NCI-H128 (cell line): ENCODE data around the gene DMRTB1.

Experiments
- DNase-seq: peaks from one replicate; lab custom pipeline; 2025; ENCODE audit not compliant: unreplicated experiment; lab: John Stamatoyannopoulos, UW

The DMRTB1 gene

DNA sequence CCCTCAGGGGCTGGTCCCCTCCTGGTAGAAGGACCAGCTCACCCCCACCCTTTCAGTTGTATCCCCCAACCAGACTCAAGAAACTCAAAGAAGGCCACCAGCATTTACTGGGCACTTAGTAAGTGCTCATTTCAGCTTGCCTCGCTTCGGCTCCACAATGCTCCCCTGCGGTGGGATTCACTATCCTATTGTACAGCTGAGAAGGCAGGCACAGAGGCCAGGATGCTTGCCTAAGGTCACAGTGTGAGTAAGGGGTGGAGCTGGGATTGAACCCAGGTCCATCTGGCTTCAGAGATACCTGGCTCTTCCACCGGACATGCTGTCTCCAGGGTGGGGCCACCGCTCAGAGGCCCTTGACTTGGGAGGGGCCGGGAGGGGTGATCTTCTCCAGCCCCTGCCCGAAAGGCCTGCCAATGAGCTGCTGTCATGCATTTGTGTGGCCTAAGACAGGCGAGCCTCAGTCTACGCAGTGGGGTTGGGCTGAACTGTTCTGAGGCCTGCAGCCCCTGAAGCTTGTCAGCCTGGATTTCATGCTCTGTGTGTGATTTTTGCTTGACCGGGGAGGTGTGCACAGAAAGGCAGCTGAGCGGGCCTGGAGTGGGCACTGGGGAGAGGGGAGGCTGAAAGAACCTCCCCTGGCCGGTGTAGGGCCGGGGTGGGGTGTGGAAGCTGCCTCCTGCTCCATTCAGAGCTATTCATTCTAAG is 48.1 kb downstream of the DMRTB1 start:
- no peak for DNase-seq

DNA sequence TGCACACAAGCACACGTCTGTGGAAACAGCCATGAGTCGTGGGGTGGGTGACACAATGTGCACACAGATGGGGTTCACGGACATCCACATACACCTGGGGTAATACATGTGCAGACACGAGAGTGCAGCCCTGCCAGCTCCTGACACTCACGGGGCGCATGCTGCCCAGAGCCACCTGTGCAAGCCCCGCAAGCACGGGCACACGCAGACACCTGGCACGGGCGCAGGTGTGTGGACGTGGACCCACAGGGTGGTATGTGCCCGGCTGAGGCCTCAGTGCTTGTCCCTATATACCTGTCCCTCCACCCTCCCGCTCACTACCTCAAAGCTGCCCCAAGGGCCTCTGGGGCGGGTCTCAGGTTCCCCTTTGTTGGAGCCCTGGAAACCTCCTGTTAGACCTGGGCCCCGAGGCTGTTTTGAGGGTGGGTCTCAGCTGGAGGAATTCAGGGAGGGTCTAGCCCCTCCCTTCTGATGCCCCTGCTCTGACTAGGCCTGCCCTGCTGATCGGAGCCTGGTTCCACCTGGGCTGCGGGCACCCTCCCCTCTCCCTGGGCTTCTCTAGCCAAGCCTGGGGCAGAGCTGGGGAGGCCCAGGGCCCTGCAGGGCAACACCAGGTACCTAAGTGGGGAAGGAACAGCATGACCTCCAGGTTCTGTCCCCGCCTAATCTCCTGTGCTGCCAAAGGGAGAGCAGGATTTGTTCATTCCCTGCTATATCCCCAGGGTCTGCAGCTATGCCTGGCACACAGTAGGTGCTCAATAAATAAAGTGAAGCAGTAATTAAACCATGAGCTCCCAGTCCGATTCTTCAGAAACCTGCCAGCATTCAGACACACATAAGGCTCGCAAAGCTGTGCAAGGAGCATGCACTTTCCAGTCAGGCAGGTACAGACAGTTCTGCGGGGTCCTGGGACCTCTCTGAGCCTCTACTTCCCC is 49.1 kb downstream of the DMRTB1 start:
- DNase-seq: no peak

DNA sequence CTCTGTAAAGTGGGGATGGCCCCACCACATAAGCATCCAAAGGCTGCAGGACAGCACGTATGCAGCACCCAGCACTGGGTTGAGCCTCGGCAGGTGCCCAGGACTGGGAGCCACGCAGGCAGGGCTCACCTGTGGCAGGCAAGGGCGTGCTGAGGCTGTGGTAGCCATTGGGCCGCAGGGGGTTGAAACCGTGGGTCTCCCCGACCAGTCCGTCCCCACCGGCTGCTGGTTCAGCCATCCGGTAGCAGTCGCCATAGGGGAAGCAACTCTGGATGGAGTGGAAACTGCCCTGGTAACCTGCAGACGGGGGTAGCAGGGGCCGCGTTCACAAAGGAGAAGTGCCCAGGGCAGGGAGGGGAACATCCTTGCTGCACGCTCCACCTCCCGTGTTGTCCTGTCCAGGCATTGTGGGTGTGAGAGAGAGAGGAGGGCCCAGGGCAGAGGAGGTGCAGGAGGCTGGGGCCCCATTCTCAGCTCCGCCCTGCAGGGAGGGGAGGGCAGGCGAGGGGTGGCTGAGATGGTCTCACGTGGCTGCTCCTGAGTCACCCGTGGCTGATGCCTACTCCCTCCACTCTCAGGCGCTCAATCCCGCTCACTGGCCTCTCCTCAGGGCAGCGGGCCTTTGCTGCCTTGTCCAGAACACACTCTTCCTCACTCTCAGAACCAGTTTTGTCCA is 49.9 kb downstream of the DMRTB1 start:
- DNase-seq: no peak

DNA sequence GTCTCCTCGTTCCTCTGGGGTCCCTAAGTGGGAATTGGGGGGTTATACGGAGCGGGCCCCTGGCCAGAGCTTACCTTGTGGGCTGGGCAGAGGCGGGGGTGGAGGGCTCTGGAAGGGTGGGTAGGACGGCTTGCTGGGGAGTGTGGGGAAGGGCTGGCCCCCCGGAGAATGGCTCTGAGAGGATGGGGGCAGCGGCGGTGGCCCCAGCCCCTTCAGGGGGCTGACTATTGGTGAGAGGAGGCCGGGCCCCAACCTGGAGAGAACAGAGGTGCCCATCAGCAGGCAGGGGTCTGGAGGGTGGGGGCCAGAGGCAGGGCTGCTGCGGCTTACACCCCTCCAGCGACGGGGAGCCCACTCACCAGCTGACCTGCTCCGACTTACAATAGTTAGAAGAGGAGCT is 50.6 kb downstream of the DMRTB1 start:
- no peak for DNase-seq

DNA sequence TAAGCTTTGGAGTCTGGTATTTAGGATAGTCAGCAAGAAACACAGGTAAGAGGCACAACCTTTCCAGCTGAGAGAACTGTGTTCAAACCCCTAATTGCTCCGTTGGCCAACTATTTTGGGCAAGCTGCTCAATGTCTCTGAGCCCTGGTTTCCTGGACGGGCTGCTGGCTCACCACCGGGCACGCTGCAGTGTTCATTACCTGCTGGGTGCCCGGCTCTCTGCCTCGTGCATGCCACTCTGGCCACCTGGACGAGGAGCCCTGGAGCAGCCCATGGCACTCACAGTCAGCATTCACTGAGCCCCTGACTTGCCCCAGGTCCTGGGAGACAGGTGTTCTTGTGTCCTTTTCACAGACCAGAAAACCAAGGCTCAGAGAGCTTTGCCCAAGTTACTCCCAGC is 51.0 kb downstream of the DMRTB1 start:
- DNase-seq: no peak

DNA sequence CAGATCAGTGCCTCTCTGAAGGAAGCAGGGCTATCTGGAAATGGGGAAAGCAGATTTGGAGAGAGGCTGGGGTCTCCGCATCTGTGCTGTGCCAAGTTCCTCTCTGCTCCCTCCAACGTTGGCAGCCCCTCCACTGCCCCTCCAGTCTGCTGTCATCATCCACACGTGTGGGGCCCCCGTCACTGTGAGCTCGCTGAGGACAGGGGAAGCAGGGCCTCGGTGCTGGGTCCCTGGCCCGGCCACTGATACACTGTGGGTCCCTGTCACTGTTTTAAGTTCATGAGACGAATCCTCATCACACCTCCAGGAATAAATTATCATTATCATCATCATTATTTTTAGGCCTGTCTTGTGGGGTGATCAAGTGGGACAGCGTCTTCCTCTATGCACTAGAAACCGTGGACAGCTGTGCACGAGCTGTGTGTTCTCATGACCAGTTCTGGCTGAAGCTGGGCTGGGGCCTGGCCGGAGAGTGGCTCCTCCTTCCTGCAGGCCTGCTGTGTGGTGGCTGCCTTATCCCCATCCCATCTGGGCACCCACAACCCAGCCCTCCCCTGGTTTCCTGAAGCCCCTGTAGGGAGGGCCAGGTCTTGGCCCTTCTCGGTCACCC is 52.2 kb downstream of the DMRTB1 start:
- no peak for DNase-seq

DNA sequence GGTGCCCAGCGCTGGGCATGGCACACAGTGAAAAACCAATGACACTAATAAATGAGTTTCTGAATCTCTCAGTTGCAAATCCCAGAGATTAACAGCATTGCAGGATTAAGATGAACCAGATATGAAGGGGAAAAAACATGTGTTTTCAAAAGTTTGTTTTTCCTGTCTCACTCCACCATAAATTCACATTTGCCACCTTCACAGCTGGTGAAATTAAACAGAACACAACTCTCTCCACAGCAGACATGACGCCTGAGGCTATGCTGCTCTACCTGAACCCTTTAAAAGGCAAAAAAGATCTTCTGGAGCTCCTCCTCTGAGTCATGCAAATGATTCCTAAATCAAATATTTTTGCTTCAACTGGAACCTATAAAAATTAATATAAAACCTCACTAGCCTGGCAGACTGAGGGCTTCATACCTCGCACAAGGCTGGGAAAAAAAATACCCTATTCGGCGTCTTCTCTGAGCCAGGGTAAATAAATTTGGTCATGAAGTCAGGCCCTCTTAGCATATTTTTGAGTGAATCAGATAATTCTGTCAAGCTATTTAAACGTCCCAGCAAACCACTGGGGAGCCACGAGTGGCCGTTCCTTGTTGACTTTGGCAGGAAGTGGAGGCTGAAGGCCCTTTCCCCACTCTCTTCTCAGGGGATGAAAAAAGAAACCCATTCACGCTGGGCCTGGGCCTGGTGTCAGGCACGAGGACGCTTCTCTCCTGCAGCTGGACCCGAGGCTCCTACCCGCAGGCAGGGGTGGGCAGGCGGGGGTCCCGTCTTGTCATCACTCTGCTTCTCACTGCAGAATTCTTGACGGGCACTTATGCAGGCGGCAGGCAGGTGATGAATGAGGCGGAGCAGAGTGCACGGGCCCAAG is 53.0 kb downstream of the DMRTB1 start:
- peak; percentile 37 for DNase-seq

DNA sequence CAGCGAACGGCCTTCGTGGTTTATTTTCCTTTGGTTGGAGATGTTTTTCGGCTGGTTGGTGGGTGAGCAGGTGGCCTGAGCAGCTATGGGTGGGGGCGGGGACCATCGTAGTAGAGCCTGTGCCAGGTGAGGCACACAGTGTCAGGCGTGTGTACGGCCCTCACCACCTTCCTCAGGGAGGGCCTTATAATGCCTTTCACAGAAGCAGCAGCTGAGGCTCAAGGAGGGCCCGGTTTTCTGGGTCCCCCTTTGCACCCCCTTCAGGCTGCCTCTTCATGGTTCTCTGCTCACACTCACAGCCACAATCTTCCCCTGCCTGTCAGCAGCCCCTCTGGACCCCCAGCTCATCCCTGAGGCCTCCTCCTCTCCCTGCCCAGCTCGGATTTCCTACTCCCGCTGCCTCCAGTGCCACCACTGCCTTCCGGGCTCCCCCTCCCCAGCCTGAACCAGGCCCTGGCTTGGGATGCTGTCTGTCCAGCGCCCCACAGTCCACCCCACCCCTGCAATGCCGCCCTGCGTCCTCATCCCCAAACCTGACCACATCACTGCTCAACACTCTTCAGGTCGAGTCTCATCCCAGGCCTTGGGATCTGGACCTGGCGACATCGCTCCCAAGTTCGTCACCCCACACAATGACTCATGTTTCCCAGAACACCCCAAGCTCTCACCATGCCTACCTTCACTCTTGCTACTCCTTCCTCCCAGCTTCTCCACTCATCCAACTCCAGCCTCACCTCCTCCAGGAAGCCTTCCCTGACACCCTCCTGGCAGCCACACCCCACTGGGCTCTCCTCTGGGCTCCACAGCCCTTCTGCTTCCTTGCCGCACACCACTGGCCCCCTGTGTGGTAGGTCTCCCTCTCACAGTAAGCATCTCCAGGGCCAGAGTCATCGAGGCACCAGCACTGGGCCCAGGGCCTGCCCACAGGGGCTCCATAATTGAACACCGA is 53.9 kb downstream of the DMRTB1 start:
- no peak for DNase-seq

DNA sequence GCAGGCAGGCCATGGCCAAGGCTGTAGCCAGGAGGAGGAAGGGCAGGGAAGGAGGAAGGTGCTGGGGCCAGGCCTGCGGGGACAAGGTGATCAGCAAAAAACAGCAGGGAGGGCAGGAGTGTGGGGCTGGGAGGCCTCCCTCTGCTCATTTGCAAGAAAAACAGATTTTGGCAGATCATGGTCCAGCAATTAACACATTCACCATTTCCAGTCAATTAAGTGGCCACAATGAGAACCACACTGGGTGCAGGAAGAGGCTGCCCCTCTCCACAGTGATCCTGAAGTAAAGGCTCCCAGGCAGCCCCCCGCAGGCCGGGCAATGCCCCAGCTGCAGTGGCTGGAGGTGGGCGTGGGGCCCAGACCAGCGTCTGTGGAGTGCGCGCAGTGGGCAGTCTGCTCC is 54.6 kb downstream of the DMRTB1 start:
- no peak for DNase-seq

DNA sequence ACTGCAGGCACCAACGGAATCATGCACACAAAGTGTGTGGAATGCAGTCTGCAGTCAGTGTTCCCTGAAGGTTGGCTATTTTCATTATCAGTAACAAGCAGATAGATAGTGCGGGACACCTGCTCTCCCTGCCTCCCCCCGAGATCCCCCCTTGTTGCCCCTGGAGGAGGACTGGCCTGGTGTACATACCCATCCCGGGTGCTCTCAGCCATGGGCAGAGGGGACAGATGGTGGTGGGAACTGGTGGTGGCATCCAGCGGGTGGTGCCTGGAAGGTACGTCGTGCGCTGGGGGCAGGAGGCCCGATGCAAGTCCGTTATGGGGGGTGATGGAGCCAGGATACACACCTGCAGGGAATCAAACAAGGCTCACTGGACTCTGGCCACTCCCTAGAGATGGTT is 55.2 kb downstream of the DMRTB1 start:
- DNase-seq: no peak

DNA sequence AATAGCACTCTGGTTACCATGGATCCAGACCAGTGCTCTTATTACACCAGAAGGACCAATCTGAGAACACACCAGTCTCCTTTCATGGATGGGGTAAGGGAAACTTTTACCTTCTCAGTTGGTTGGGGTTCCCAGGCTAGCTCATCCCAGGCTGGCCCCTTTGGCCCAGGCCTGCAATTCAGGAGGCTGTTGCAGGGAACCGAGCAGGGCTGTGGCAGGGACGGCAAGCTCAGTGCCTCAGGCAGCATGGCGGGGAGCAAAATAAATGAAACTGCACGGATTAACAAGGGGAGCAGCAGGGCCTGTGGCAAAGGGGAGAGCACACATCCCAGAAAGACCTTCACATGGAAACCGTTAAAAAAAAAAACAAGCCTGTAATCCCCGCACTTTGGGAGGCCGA is 57.0 kb downstream of the DMRTB1 start:
- no peak for DNase-seq
